Measurements from ENCODE around the gene PARD6G. TPM values are rescaled to one million over a fixed set of nuclear protein-coding genes. Genes with fewer than 3 reads are reported as not detected.
A peak's percentile ranks its signal among the peaks of the same experiment; 100 is the strongest.
"Not testable (repeated sequence)": the region's sequence is repeated elsewhere in the genome, so short reads cannot be mapped to it uniquely, and the experiment has no call there.

Gene PARD6G
- total RNA-seq, 3 donors from 2014 or later: 1.9 to 14.4 (median 13.8) TPM

DNA sequence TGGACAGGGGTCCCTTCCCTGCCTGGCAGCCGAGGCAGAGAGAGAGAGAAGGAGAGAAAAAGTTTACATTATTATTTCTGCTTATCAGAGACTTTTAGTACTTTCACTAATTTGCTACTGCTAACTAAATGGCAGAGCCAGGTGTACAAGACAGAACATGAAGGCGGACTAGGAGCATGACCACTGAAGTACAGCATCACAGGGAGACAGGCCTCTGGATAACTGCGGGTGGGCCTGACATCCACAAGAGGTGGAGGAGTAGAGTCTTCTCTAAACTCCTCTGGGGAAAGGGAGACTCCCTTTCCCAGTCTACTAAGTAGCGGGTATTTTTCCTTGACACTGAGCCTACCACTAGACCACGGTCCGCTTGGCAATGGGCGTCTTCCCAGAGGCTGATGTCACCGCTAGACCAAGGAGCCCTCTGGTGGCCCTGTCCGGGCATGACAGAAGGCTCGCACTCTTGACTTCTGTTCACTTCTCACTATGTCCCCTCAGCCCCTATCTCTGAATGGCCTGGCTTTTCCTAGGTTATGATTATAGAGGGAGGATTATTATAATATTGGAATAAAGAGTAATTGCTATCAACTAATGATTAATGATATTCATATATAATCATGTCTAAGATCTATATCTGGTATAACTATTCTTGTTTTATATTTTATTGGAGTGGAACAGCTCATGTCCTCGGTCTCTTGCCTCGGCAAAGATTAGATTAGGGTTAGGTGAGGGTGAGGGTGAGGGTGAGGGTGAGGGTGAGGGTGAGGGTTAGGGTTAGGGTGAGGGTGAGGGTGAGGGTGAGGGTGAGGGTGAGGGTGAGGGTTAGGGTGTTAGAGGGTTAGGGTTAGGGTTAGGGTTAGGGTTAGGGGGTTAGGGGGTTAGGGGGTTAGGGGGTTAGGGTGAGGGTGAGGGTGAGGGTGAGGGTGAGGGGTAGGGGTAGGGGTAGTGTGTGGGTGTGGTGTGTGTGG lies 10.5 kb upstream of the PARD6G start:
- H3K4me1 ChIP-seq; H3K27me3 ChIP-seq; H3K27ac ChIP-seq; intact Hi-C loops (cut with DNase I; ENCODE audit: low total_unique reads); H3K9me3 ChIP-seq; H3K4me3 ChIP-seq; H3K36me3 ChIP-seq: not testable (repeated sequence)
- TF ChIP-seq CTCF (IDR thresholded peaks at IDR 0.05): peak; percentile 70 to 89 (median 82)
- DNase-seq (ENCODE audit: low spot score in 2 of 2): peak; percentile 75 to 79

DNA sequence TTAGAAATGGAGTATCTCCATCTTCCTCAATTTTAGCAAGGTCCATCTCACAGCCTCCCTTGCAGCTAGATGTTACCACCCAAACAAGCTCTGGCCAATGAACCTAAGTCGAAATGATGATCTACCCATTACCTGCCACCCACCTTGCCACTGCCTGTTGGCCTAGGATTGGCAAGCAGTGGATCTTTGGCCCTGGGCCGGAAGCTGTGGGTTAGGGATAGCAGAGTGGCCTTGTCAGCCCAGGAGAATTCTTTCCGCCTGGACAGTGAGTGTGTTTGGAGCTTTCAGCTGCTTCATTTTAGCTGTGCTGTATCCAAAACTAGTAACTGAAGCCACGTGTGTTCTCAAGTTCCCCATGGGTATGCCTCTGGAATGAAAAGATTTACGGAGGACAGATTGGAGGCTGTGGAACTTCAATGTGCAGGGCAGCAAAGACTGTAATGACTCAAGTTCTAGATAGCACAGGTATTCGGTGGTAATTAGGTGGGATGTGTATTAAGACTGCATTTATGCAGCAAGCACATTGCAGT lies 7.7 kb upstream of the PARD6G start:
- Histone ChIP-seq H3K4me1 (no peaks in the 10 kb centered on the region), H3K4me3 (no peak overlapping the region), H3K27me3 (no peaks in the 10 kb centered on the region), H3K36me3 (no peaks in the 10 kb centered on the region), H3K9me3 (no peaks in the 10 kb centered on the region), H3K27ac (no peak overlapping the region)
- DNase-seq (ENCODE audit: low spot score in 2 of 2): no peak
- TF ChIP-seq CTCF (IDR thresholded peaks at IDR 0.05) (no peak), POLR2A (IDR thresholded peaks at IDR 0.05) (no peak)
- intact Hi-C loops (cut with DNase I; ENCODE audit: low total_unique reads): no loop called here

GRCh38 chr18:80253871-80254492 lies 6.7 kb upstream of the PARD6G start:
- TF ChIP-seq CTCF (IDR thresholded peaks at IDR 0.05) (no peak), POLR2AphosphoS5 (IDR thresholded peaks at IDR 0.05) (no peak), POLR2A (IDR thresholded peaks at IDR 0.05) (no peak)
- Histone ChIP-seq H3K27ac (no peak overlapping the region), H3K4me1 (no peaks in the 10 kb centered on the region), H3K36me3 (no peaks in the 10 kb centered on the region), H3K9me3 (no peaks in the 10 kb centered on the region), H3K4me3 (no peak overlapping the region), H3K27me3 (no peaks in the 10 kb centered on the region)
- intact Hi-C loops (cut with DNase I; ENCODE audit: low total_unique reads): no loop called here
- DNase-seq (ENCODE audit: low spot score in 2 of 2): no peak

DNA sequence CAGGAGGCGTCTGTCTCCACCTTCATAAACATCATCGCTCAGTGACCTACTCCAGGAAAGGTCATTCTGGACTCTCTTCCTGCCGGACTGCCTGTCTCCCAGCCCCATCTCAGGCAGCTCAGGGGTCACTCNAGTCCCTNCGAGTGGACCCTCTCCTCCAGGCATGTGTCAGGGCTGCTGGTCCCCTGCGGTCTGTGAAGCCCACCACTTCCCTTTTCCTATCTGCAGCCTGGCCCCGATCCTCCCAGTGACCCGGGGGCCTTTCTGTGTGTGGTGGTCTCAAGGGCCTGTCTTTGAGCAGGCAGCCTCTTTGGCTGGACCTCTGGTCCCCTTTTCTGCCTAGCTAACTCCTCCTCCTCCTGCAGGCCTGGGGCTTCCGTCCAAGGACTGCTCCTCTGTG lies 5.9 kb upstream of the PARD6G start:
- Histone ChIP-seq H3K4me3 (no peak overlapping the region), H3K36me3 (no peaks in the 10 kb centered on the region), H3K4me1 (no peaks in the 10 kb centered on the region), H3K27ac (no peak overlapping the region), H3K9me3 (no peaks in the 10 kb centered on the region), H3K27me3 (no peaks in the 10 kb centered on the region)
- no peak for DNase-seq (ENCODE audit: low spot score in 2 of 2)
- TF ChIP-seq POLR2A (IDR thresholded peaks at IDR 0.05) (no peak), CTCF (IDR thresholded peaks at IDR 0.05) (no peak), POLR2AphosphoS5 (IDR thresholded peaks at IDR 0.05) (no peak)
- intact Hi-C loops (cut with DNase I; ENCODE audit: low total_unique reads): no loop called here

DNA sequence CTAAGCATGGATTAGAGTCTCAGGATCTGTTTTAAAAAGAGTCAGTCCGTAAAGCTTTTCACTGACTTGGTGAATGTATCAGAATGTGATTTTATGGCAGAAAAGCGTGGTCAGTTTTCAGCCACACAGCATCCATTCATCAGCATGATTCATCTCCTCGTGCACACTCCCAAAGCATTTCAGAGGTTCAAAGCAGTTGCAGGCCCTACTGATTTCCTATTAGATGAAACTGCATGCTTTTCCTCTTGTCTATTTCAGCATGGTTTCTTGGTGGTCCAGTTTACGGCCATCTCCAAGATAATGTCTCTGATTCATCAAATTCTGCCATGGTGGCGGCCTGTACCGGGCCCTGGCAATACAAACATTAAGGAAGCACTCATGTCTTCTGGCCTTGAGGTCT lies 4.8 kb upstream of the PARD6G start:
- Histone ChIP-seq H3K9me3 (no peaks in the 10 kb centered on the region), H3K27ac (no peak overlapping the region), H3K27me3 (no peaks in the 10 kb centered on the region), H3K36me3 (no peaks in the 10 kb centered on the region), H3K4me3 (no peak overlapping the region), H3K4me1 (no peaks in the 10 kb centered on the region)
- TF ChIP-seq POLR2AphosphoS5 (IDR thresholded peaks at IDR 0.05) (no peak), CTCF (IDR thresholded peaks at IDR 0.05) (no peak), POLR2A (IDR thresholded peaks at IDR 0.05) (no peak)
- intact Hi-C loops (cut with DNase I; ENCODE audit: low total_unique reads): no loop called here
- no peak for DNase-seq (ENCODE audit: low spot score in 2 of 2)
